Rectal smooth muscle tissue (tissue), 1 donor: ENCODE measurements around the gene LILRB3.
A peak's percentile ranks its signal among the peaks of the same experiment; 100 is the strongest.
"Not testable (repeated sequence)": the region's sequence is repeated elsewhere in the genome, so short reads cannot be mapped to it uniquely, and the experiment has no call there.

Experiments
- H3K27ac ChIP-seq: one replicate; pipeline ENCODE4 v1.7.0; 2013; ENCODE audit warnings: low read depth, low read length, inconsistent platforms
- H3K27me3 ChIP-seq: one replicate; pipeline ENCODE4 v1.7.0; 2013; ENCODE audit warnings: low read length; ENCODE audit not compliant: control insufficient read depth, insufficient read depth
- H3K36me3 ChIP-seq: one replicate; pipeline ENCODE4 v1.7.0; 2013; ENCODE audit warnings: low read length; ENCODE audit not compliant: control insufficient read depth, insufficient read depth
- H3K4me1 ChIP-seq: one replicate; pipeline ENCODE4 v1.7.0; 2013; ENCODE audit warnings: low read length; ENCODE audit not compliant: control insufficient read depth, insufficient read depth
- H3K4me3 ChIP-seq: one replicate; pipeline ENCODE4 v1.7.0; 2013; ENCODE audit warnings: low read length
- H3K9ac ChIP-seq: one replicate; pipeline ENCODE4 v1.7.0; 2013; ENCODE audit warnings: low read length

Gene LILRB3

DNA sequence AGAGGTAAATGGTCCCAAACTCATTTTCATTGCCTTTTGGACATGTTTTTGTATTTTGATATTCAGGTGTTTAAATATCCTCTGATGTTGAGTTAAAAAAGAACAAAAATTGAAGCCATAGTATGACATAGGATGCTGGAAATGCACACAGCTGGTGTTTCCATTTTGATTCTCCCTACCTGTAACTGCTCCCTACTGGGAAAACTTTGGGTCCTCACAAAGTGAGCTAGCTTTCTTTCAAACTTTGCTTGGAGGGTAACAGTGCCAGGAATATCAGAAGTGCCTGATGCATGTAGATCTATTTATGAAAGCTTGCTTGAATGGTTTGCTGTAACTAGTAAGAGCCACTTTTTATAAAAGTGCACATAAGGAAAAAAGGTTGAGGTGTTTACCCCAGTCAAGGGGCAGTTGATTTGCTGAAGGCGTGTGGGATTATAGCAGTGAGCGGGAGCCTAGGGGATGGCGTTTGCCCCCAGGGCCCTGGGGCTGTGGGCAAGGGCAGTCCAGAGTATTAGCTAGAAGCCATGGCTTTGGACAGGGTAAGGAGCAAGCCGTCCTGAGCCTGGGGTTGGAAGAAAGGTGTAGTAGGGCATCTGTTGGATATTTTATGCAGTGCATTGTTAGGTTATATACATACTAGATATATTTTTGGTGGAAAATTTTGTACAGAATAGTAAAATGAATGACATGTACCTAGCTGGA lies 17.9 kb downstream of the LILRB3 start:
- H3K4me3 ChIP-seq, result no peak overlapping the region
- H3K36me3 ChIP-seq, result peaks cover 37% of the 10 kb centered on the region
- H3K27ac ChIP-seq, result no peak overlapping the region
- no peaks in the 10 kb centered on the region for H3K27me3 ChIP-seq
- peaks cover 36% of the 10 kb centered on the region for H3K4me1 ChIP-seq
- no peak overlapping the region for H3K9ac ChIP-seq

DNA sequence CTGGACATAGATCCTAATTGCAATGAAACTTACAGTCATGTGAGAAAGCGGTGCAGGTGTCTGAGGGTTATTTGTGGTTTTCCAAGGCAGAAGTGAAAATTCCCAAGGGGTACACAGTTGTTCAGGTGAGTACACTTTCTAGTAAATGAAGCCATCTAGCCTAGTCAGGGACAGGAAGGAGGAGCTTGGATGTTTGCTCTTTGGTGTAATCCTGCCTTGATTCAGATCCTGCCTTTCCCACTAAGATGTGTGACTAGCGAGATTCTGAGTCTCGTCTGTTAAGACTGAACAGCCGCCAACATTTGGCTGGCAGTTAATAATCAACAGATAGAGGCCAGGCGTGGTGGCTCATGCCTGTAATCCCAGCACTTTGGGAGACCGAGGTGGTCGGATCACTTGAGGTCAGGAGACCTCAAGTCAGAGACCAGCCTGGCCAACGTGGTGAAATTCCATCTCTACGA lies 19.6 kb downstream of the LILRB3 start:
- Histone ChIP-seq H3K9ac (no peak overlapping the region), H3K27me3 (no peaks in the 10 kb centered on the region), H3K4me1 (peaks cover 22% of the 10 kb centered on the region), H3K4me3 (no peak overlapping the region), H3K36me3 (peaks cover 37% of the 10 kb centered on the region), H3K27ac (no peak overlapping the region)

DNA sequence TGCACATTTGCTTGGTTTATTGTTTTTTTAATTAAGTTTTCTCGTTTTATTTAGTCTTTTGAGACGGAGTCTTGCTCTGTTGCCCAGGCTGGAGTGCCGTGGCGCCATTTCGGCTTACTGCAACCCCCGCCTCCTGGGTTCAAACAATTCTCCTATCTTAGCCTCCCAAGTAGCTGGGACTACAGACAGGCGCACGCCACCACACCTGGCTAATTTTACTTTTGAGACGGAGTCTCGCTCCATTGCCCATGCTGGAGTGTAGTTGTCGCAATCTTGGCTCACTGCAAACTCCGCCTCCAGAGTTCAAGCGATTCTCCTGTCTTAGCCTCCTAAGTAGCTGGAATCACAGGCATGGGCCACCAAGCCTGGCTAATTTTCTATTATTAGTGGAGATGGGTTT lies 20.8 kb downstream of the LILRB3 start:
- no peaks in the 10 kb centered on the region for H3K27me3 ChIP-seq
- peaks cover 22% of the 10 kb centered on the region for H3K4me1 ChIP-seq
- no peak overlapping the region for H3K9ac ChIP-seq
- H3K4me3 ChIP-seq, result peak overlapping the region; percentile 91
- no peak overlapping the region for H3K27ac ChIP-seq
- peaks cover 30% of the 10 kb centered on the region for H3K36me3 ChIP-seq

DNA sequence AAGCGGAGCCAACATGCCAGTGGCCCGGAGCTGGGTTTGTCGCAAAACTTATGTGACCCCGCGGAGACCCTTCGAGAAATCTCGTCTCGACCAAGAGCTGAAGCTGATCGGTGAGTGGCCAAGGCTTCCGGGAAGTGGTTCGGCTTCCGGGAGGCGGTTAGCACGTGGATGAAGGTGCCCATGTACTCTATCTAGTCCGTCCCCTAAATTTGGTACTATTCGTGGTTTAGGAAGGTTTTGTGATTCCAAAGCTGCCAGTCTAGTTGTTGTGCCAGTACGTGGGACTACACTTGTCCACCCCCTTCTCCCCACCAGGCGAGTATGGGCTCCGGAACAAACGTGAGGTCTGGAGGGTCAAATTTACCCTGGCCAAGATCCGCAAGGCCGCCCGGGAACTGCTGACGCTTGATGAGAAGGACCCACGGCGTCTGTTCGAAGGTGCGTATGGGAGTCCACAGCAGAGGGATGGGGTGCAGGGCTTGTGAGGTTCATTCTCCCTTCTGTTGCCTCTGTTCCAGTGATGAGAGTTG lies 21.6 kb downstream of the LILRB3 start:
- peaks cover 22% of the 10 kb centered on the region for H3K4me1 ChIP-seq
- H3K27ac ChIP-seq, result peak overlapping the region; percentile 93
- peak overlapping the region; percentile 91 for H3K4me3 ChIP-seq
- peak overlapping the region; percentile 92 for H3K9ac ChIP-seq
- H3K36me3 ChIP-seq, result peaks cover 22% of the 10 kb centered on the region
- no peaks in the 10 kb centered on the region for H3K27me3 ChIP-seq

DNA sequence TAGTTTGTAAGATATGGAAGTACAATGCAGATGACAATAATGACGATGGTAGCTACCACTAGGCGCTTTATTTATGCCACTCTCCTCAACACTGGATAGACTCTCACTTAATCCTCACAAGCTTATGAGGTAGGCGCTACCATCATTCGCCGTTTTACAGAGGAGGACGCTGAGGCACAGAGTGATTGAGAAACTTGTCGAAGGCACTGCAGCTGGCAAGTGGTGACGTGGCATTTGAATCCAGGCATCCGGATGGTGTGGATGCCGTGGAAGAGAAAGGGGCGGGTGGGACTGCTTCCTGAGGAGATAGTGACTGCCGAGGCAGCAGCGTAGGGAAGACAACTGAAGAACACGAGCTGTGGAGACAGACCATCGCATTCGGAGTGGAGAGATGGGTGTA lies 23.4 kb downstream of the LILRB3 start:
- no peak overlapping the region for H3K9ac ChIP-seq
- H3K27ac ChIP-seq, result no peak overlapping the region
- H3K4me3 ChIP-seq, result no peak overlapping the region
- H3K27me3 ChIP-seq, result no peaks in the 10 kb centered on the region
- H3K36me3 ChIP-seq, result peaks cover 15% of the 10 kb centered on the region
- peaks cover 22% of the 10 kb centered on the region for H3K4me1 ChIP-seq

DNA sequence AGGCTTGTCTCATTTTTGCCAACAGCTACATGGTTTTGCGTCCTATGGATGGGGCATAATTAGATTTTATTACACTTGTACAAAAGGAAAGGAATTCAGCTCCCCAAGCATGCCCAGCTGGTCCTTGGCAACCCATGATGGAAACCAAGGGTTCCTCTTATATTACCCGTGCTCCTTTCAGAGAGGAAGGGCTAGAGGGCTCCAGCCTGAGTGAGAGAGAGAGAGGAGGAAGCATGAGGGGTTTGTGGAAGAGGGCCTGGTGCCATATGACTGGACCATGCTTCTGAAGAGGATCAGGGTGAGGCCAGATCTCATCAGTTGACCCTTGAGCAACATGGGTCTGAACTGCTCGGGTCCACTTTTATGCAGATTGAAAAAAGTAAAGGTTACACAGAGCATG lies 25.7 kb downstream of the LILRB3 start:
- no peaks in the 10 kb centered on the region for H3K27me3 ChIP-seq
- H3K36me3 ChIP-seq, result peaks cover 10% of the 10 kb centered on the region
- H3K4me3 ChIP-seq, result no peak overlapping the region
- no peak overlapping the region for H3K9ac ChIP-seq
- peaks cover 13% of the 10 kb centered on the region for H3K4me1 ChIP-seq
- H3K27ac ChIP-seq, result no peak overlapping the region

DNA sequence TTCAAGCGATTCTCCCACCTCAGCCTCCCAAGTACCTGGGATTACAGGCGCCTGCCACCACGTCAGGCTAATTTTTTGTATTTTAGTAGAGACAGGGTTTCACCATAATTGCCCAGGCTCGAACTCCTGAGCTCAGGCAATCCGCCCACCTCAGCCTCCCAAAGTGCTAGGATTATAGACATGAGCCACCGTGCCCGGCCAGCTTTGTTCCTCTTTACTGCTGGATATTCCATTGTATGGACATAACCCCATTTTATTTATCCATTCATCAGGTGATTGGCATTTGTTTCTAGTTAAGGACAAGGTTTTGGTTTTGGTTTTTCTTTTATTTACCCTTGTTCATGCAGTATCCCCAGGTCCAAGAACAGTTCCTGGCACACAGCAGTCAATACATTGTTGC lies 26.3 kb downstream of the LILRB3 start:
- peaks cover 7% of the 10 kb centered on the region for H3K36me3 ChIP-seq
- H3K4me1 ChIP-seq, result peaks cover 13% of the 10 kb centered on the region
- no peak overlapping the region for H3K27ac ChIP-seq
- no peaks in the 10 kb centered on the region for H3K27me3 ChIP-seq
- H3K4me3 ChIP-seq, result no peak overlapping the region
- H3K9ac ChIP-seq, result no peak overlapping the region

DNA sequence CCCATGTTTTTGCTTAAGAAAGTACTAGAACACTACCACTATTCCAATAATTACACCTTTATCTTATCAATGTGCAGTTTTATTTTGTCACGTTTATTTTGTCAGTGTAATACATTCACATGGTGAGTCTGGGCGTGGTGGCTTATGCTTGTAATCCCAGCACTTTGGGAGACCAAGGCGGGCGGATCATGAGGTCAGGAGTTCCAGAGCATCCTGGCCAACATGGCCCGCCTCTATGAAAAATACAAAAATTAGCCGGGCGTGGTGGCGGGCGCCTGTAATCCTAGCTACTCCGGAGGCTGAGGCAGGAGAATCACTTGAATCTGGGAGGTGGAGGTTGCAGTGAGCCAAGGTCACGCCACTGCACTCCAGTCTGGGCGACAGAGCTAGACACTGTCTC lies 28.3 kb downstream of the LILRB3 start:
- H3K36me3 ChIP-seq, H3K27ac ChIP-seq, H3K4me1 ChIP-seq, H3K4me3 ChIP-seq, H3K27me3 ChIP-seq, H3K9ac ChIP-seq: not testable (repeated sequence)

DNA sequence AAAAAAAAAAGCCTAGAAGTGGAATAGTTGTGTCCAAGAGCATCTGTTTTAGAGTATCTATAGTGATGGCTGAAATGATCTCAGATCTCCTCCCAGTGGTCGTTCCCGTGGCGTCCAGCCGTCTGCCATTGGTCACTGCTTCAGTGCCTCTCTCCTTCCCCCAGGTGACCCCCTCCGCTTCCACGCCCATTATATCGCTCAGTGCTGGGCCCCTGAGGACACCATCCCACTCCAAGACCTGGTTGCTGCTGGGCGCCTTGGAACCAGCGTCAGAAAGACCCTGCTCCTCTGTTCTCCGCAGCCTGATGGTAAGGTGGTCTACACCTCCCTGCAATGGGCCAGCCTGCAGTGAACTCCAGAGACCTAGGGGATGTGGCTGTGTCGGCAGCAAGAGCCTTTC lies 29.8 kb downstream of the LILRB3 start:
- peaks cover 11% of the 10 kb centered on the region for H3K4me1 ChIP-seq
- H3K4me3 ChIP-seq, result no peak overlapping the region
- no peak overlapping the region for H3K9ac ChIP-seq
- no peaks in the 10 kb centered on the region for H3K27me3 ChIP-seq
- H3K36me3 ChIP-seq, result peaks cover 7% of the 10 kb centered on the region
- no peak overlapping the region for H3K27ac ChIP-seq

DNA sequence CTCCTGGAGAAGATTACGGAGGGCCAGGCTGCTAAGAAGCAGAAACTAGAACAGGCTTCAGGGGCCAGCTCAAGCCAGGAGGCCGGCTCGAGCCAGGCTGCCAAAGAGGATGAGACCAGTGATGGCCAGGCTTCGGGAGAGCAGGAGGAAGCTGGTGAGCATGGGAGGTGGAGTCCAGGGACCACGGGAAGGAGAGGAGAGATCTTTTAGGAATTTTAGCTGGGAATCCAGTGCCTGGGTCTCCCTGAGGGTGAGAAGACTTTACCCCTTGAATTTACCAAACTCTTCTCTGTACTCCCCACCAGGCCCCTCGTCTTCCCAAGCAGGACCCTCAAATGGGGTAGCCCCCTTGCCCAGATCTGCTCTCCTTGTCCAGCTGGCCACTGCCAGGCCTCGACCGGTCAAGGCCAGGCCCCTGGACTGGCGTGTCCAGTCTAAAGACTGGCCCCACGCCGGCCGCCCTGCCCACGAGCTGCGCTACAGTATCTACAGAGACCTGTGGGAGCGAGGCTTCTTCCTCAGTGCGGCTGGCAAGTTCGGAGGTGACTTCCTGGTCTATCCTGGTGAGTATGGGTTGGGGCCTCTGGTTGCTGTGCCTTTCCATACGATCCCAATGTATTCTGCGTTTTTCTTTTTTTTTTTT lies 30.9 kb downstream of the LILRB3 start:
- H3K4me1 ChIP-seq, result peaks cover 11% of the 10 kb centered on the region
- H3K36me3 ChIP-seq, result peaks cover 5% of the 10 kb centered on the region
- H3K4me3 ChIP-seq, result peak overlapping the region; percentile 69
- peak overlapping the region; percentile 70 for H3K9ac ChIP-seq
- no peaks in the 10 kb centered on the region for H3K27me3 ChIP-seq
- peak overlapping the region; percentile 100 for H3K27ac ChIP-seq

DNA sequence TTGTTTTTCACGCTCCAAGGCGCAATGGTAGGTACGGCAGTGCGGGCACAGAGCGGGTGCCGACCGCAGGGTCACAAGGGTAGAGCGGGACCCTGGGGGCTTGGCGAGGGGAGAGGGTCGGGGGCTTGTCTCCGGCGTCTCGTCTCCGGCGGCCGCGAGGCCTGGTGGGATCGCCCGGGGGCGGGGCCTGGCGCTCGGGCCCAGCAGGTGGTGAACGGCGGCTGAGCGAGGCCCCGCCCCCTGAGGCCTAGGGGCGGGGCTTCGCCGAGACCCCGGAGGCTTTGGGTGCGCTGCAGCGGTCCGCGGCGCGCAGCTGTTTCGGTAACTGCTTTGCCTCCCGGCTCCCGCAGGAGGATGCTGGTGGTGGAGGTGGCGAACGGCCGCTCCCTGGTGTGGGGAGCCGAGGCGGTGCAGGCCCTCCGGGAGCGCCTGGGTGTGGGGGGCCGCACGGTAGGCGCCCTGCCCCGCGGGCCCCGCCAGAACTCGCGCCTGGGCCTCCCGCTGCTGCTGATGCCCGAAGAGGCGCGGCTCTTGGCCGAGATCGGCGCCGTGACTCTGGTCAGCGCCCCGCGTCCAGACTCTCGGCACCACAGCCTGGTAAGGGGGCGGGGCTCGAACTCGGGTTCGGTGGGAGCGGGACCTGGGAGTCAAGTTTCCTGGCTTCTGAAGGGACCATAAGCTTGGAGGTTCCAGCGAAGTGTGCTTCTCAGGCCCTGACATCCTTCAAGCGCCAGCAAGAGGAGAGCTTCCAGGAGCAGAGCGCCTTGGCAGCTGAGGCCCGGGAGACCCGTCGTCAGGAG lies 31.6 kb downstream of the LILRB3 start, which contains the start of gene TSEN34:
TSS of gene TSEN34 (plus strand) at position 298 of the 800 bp plus-strand sequence. CDS start at position 355, 57 bp downstream.
- Histone ChIP-seq H3K36me3 (peaks cover 5% of the 10 kb centered on the region), H3K27ac (peak within 1 kb of the TSS; percentile 100), H3K4me3 (peak within 1 kb of the TSS; percentile 69), H3K4me1 (peaks cover 11% of the 10 kb centered on the region), H3K27me3 (no peaks in the 10 kb centered on the region), H3K9ac (peak within 1 kb of the TSS; percentile 82)

DNA sequence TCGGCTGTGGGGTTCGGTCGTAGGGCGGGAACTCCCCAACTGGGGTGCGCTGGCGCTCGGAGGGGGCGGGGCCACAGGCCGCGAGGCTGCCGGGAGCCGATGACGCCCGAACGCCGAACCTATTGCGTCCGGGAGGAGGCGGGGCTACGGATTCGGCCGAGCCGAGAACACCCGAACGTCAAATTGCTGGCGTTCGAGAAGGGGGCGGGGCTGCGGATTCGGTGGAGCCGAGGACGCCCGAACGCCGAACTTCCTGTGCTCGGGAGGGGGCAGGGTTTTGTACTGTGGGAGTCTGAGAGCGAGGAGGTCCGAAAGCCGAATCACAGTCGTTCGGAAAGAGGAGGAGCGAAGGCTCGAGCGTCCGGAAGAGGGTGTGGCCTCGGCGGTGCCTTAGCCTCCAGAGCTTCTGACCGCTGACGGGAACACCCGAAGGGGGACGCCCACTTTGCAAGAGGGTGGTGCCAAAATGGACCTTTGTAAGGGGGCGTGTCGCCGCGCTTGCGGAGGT lies 32.2 kb downstream of the LILRB3 start:
- Histone ChIP-seq H3K36me3 (peaks cover 5% of the 10 kb centered on the region), H3K9ac (peak overlapping the region; percentile 82), H3K4me3 (peak overlapping the region; percentile 69), H3K27ac (peak overlapping the region; percentile 100), H3K27me3 (no peaks in the 10 kb centered on the region), H3K4me1 (peaks cover 11% of the 10 kb centered on the region)
